Hindlimb muscle (tissue), 1 donor: Measurements from ENCODE around the gene UBE3B. TPM values are rescaled to one million over a fixed set of nuclear protein-coding genes. Genes with fewer than 3 reads are reported as not detected.

ENCODE experiments used
- DNase-seq: peaks from one replicate; pipeline ENCODE4 v3.0.0-alpha.2; 2013
- polyA plus RNA-seq: library from polyadenylated mRNA; unstranded; fragments of 120-200 nt; gene quantifications from one replicate; pipeline ENCODE4 v1.2.1, GENCODE V29; 2013; ENCODE audit not compliant: insufficient read length

Gene UBE3B
- polyA plus RNA-seq, 1 donor, result 25.9 TPM

DNA sequence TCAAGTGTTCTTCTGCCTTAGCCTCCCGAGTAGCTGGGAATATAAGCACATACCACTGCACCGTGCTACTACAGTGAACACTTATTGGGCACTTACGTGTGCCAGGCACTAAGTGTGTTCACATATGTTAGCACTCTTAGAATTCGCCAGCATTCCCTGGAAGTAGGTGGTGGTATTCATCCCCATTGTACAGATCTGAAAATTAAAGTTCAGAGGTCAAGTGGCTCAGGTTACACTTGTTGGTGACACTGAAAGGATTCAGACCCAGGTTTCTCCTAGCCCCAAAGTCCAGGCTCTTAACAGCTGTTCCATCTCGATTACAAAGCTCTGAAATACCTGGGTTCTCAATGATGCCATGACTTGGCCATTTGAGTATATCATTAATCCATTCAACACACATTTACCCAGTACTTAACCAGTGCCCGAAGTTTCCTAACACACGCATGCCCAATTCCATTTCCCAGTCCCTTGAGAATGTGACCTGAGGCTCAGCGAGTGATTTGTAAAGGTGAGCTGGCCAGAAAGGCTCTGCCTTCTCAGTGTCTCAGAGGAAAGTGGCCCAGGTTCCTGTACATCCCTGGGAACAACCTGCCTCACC is 101.0 kb downstream of the UBE3B start:
- no peak for DNase-seq

DNA sequence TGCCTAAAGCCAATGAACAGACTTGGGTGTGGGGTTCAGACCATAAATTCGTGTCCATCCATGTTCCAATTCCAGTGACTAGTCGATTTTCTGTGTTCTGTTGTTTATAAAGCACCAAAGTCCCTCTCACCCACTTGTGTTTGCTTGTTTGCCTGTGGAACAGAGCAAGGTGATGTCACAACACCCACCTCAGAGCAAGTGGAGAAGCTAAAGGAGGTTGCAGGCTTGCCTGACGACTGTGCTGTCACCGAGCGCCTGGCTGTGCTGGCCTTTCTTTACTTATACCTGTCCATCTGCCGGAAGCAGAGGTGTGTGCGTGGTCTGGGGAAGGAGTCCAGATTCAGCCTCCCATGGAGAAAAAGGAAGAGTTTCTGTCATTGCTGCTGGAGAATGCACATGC is 102.2 kb downstream of the UBE3B start:
- no peak for DNase-seq

DNA sequence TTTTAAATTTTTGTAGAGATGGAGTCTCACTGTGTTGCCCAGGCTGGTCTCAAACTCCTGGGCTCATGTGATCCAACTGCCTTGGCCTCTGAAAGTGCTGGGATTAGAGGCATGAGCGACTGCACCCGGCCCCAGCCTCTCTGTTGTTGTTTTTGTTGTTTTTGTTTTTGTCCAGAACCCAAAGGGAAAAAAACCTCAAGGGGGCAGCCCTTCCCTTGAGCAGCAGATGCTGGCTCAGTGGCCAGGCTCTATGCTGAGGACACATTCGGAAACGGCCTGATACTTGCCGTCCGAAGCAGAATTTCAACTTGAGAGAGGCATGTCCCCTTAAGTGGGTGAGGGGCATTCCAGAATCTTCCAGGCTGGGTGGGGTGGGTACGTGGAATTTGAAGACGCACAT is 102.8 kb downstream of the UBE3B start:
- DNase-seq, result no peak

DNA sequence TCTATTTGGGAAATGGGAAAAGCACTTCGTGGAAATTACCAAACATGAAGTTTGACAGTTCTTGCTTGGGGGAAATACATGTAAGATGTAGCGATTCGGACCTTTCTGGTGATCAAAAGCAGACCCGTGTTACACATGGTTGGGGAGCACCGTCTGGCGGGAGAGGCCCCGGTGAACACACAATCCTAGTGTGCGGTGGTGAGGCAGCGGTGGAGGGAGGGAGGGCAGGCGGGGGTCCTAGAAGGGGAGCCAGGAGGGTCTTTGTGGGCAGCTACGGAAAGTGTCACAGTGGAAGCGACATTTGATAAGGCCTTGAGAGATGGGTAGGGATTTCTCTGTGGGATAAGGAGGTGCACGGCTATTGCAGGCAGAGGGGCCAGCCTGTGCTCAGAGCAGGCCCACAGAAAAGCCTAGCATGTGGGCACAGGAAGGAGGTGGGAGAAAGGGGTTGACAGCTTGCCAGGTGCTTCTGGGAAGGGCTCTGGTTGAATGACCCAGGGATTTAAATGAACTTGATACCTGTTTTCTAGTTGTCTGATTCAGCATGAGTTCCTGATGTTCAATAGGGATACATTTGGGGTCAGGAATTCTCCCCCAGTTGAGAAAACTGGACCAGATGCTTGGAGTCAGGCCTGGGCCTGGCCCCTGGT is 103.4 kb downstream of the UBE3B start:
- DNase-seq, result no peak

DNA sequence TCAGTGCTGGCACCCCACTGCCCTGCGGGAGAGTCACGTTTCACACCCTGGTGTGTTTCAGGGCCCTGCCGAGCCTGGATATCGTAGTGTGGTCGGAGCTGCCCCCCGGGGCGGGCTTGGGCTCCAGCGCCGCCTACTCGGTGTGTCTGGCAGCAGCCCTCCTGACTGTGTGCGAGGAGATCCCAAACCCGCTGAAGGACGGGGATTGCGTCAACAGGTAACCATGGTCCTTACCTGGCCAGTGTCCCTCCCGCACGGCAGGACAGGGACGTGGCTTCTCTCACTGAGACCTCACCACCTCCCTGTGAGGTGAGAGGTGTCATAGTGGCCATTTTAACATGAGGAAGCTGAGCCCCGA is 103.9 kb downstream of the UBE3B start:
- no peak for DNase-seq

DNA sequence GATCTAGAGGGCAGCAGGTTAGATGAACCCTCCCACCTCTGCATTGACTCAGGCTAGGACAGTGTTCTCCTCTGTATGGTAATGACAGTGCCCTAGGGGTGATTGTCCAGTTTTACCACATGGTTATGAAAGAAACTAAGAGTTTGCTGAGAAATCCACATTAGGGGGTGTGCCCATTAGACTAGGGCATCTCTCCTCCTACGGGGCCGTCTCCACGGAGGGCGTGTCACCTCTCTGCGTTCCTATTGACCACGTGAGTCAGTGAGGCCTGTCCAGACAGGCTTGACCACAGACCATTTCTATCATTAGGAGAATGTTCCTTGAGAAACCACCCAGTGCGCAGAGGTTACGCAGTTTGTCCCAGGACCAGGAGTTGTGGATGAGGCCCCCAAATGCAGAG is 104.4 kb downstream of the UBE3B start:
- DNase-seq, result no peak

DNA sequence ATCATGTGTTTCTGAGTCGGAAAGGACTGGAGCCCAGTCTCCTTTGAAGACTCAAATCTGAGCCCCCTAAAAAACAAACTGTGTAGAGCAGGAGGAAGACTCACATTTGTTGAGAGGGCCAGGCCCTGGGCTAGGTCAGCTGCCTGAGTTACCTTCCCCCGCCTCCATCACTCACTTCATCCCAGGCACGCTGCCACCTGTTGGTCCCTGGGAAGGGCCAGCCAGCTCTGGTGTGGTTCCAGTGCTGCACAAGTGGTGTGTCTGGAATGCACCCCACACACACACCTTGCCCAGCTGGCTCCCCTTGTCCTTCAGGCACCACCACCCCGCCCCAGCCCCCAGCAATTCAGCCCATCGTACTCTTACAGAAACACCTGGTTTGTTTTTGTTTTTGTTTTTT is 105.2 kb downstream of the UBE3B start:
- DNase-seq, result no peak

DNA sequence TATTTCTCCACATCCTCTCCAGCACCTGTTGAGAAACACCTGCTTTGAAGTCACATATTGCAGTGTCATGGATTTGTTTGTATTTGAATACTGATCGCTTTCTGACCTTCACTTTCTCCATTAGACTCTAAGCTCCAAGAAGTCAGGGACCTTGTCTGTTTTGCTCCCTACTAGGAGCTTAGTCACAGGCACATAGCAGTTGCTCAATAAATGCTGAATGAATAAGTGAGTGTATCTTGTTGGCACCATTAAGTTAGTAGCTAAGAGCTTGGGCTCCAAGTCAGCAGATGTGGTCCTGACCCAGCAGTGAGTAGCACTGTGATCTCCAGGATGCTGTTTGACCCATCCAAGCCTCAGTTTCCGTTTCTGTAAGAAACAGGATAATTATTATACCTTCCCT is 106.3 kb downstream of the UBE3B start:
- DNase-seq, result no peak

Other genes with a start within 250 kb of the UBE3B start
- gene FOXN4, start 168.3 kb upstream of the UBE3B start, polyA plus RNA-seq, result 0.12 TPM
- gene MYO1H, start 129.7 kb upstream of the UBE3B start, polyA plus RNA-seq, result 0.25 TPM
- gene KCTD10, start 334 bp upstream of the UBE3B start, polyA plus RNA-seq, result 32.6 TPM
- gene MMAB, start 95.9 kb downstream of the UBE3B start, polyA plus RNA-seq, result 25.5 TPM
- 18.3 TPM for gene MVK, start 96.2 kb downstream of the UBE3B start, polyA plus RNA-seq
- 11.0 TPM for gene FAM222A, start 236.2 kb downstream of the UBE3B start, polyA plus RNA-seq